ACHN (cell line): ENCODE data around the gene ZBTB7C.

Experiments used
- DNase-seq: peaks from one replicate; pipeline ENCODE4 v3.0.0-alpha.2; 2015
- in situ Hi-C: cut with HindIII; loops from 2 replicates; pipeline ENCODE4 v1.10.0; 2017; ENCODE audit warnings: low sequenced_read_pairs, low pct_ligation_motif_present, low pct_unique_long_range_greater_than_20kb

ZBTB7C gene

DNA sequence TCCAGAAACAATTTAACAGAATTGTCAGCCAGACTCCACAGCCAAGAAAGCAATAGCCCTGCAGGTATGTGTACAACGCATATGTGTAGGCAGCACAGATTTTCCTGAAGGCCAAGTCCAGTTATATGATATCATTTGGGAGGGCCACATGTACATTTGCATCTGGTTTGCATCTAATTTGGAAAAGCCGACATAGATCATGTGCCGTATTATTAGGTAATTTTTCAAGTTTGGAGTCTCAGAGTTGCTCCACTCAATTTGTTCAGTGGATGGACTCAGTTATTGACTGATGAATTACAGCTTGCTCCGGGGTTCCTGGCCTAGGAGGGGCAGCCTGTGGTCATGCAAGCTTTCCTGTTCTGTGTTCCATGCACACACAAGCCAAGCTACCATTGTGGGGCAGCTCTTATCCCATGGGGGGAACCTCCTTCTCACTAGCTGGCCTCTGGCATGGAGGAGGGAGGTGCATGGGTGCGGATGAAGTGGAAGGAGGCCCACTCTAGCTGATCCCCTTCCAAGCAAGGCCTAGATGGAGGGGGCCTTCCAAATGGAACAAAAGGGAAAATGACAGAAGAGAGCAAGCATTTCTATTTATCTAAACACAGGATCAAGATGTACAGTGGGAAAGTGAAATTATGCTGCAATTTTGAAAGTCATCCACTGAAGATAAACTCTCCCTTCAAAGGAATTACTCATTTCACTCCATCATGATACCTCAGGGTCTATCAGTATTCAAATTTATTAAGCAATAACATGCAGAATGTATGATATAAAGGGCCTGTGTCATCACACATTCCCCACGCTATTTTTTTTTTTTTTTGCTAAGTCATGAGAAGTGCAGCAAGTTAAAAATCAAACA, 276.2 kb downstream of the ZBTB7C start:
- DNase-seq = no peak

GRCh38 chr18:48131042-48131441, 278.1 kb downstream of the ZBTB7C start:
- DNase-seq = no peak
- in situ Hi-C loops = no loop called here

More for the DNA sequence above, 276.2 kb downstream of the ZBTB7C start:
- in situ Hi-C loops = no loop called here

DNA sequence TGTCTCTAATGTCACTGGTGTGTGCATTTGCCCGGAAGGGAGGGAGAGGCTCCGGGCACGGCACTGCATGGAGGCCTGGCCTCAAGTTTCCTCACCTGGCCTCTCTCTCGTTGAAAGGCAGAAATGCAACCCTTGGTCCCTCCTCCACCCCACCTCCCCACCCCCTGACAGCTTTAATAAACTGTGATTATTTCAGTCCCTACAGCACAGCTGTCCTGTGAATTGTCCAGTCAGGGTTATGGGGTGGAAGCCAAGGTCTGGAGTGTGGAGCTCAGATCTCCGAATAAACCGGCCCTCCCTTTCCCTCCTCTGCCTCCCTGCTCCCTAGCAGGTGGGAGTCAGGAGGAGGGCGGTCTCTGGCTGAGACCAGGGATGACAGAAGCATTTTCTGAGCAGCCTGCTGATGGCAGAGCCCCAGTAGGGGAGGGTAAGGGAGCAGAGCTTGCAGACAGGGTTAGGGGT, 279.5 kb downstream of the ZBTB7C start:
- DNase-seq = no peak
- in situ Hi-C loops = no loop called here

GRCh38 chr18:48127606-48128005, 281.6 kb downstream of the ZBTB7C start:
- no peak for DNase-seq
- in situ Hi-C loops = no loop called here

- in situ Hi-C loops = no loop called here
Observed at GRCh38 chr18:48126240-48126639, 282.9 kb downstream of the ZBTB7C start.

GRCh38 chr18:48125724-48126123, 283.5 kb downstream of the ZBTB7C start:
- no peak for DNase-seq
- in situ Hi-C loops = no loop called here

More at GRCh38 chr18:48126240-48126639, 282.9 kb downstream of the ZBTB7C start:
- DNase-seq = no peak

DNA sequence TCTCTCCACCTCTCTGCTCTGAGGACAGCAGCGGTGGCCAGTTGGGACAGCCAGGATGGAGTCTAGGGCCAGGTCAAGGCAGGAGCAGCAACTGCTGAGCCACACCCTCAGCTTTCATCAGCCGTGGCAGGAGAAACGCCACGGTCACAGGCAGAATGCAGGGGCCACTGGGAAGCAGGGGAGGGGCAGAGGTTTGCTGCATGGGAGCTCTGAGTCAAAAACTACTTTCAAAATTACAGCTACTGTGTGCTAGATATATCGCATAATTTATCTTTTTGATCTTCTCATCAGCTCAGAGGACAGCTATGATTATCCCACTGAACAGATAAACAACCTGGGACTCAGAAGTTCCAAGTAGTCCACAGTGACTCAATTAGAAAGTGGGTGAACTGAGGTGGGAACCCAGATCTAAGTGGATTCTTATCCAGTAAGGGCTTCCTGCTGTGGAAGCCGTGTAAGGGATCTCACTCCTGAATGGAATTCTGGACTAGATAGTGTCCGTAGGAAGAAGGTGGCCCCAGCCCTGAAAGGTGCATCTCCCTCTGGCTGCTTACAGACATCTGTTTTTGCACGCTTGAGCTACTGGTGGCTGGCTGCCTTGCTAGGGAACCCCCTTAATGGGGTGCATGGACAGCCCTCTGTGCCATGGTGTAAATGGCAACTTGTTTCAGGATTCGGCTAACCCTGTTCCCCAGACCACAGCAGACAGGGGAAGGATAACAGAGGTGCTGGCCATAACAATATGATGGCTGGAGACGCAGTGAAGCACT, 284.1 kb downstream of the ZBTB7C start:
- in situ Hi-C loops = no loop called here
- no peak for DNase-seq

GRCh38 chr18:48123941-48124340, 285.2 kb downstream of the ZBTB7C start:
- no peak for DNase-seq
- in situ Hi-C loops = no loop called here

GRCh38 chr18:48123324-48123723, 285.9 kb downstream of the ZBTB7C start:
- in situ Hi-C loops = no loop called here
- no peak for DNase-seq

DNA sequence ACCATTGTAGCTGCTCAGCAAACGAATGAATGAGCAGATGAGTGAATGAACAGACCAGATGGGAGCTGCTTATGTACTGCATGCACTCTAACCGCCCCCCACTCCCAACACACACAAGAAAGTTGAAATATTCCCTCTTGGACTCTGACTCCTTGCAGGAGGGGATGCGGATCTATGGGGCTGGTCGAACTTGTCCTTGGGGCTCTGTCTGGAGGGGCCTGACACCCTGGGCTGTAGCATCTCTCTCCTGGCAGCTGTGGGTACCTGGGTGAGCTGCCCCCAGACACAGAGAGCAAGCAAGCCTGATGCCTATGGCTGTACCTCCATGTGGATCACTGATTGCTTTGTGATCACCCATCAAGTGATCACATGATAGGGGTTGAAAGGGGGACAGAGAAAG, 286.4 kb downstream of the ZBTB7C start:
- in situ Hi-C loops = no loop called here

GRCh38 chr18:48122376-48122775, 286.8 kb downstream of the ZBTB7C start:
- DNase-seq = no peak
- in situ Hi-C loops = no loop called here

More for the DNA sequence above, 286.4 kb downstream of the ZBTB7C start:
- DNase-seq = no peak

GRCh38 chr18:48121752-48122151, 287.4 kb downstream of the ZBTB7C start:
- in situ Hi-C loops = no loop called here
- DNase-seq = no peak

- in situ Hi-C loops = no loop called here
- no peak for DNase-seq
Observed at GRCh38 chr18:48119204-48119603, 290.0 kb downstream of the ZBTB7C start.

DNA sequence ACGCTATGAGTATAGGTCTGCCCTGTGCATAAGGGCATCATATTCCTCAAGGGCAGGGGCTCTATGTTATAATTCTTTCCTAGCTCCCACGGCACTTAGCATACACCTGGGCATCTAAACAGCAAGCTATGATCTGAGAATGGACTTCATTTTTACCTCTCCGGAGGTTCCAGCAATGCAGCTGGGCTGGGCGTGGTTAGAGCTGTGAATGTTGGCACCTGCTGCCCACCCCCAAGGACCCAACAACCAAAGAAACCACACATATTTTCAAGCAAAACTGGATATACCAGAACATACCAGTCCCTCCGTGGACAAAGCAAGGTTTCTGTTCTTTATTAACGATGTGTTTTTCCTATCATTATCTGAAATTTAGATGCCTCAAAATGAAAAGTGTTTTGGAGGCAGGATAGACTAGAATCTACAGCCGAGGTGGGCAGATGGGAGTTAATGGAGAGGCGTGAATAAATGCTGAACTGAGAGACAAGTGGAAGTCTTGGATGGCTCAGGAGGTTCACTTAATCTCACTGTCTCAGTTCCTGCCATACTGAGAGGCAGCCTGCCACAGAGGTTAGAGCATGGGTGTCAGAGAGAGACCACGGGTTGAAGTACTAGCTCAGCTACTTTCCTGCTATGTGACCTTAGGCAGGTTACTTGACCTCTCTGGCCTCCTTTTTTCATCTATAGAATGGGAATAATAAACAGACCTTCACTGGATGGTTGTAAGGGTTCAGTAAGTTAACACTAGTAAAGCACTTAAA, 292.1 kb downstream of the ZBTB7C start:
- in situ Hi-C loops = no loop called here
- DNase-seq = no peak

DNA sequence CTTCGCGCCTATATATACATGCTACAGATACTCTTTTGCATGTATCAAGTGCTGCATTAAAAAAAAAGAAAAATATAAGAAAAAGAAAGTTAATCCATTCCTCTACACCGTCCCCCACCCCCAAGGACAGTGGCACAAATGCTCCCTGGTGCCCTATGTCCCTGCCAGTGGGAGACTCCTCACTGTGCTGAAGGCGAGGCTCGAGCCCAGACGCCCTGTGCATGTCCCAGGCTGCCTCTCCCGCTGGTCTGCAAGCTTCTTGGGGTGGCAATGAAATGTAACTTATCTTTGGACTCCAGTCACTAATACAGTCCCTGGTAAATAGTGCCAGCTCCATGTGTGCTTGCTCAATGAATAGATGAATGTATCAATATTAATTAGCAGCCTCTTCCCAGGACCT, 293.2 kb downstream of the ZBTB7C start:
- in situ Hi-C loops = no loop called here
- DNase-seq = no peak

- in situ Hi-C loops = no loop called here
- no peak for DNase-seq
Observed at GRCh38 chr18:48113691-48114090, 295.5 kb downstream of the ZBTB7C start.

- in situ Hi-C loops = no loop called here
- no peak for DNase-seq
Observed at GRCh38 chr18:48111587-48111986, 297.6 kb downstream of the ZBTB7C start.

GRCh38 chr18:48110797-48111196, 298.4 kb downstream of the ZBTB7C start:
- in situ Hi-C loops = no loop called here
- DNase-seq = no peak

DNA sequence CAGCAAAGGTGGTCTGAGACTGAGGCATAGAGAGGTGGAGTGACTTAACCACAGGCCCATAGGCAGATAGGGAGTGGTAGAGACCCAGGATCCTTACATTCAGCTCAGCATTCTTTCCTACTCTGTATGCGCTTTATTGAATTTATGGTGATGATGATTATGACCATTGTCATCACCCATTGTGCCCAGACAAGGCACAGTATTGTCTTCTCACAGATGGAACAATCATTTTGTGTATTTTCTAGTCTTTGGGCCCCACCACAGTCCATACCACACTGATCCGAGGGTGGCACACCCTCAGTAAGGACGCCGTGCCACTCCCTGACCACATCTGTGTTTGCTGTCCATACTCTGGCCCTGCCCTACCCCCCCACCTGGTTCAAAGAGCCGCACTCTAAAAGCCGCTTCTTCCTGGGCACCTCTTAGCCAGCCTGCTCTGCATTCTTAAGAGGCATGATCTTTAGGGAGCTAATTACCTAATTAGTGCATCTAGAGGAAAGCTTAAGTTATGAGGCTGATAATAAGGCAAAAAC, 299.2 kb downstream of the ZBTB7C start:
- in situ Hi-C loops = no loop called here
- DNase-seq = no peak
